ENCODE data around the gene PERM1.
"Not testable (repeated sequence)": the region's sequence is repeated elsewhere in the genome, so short reads cannot be mapped to it uniquely, and the experiment has no call there.

Gene PERM1

DNA sequence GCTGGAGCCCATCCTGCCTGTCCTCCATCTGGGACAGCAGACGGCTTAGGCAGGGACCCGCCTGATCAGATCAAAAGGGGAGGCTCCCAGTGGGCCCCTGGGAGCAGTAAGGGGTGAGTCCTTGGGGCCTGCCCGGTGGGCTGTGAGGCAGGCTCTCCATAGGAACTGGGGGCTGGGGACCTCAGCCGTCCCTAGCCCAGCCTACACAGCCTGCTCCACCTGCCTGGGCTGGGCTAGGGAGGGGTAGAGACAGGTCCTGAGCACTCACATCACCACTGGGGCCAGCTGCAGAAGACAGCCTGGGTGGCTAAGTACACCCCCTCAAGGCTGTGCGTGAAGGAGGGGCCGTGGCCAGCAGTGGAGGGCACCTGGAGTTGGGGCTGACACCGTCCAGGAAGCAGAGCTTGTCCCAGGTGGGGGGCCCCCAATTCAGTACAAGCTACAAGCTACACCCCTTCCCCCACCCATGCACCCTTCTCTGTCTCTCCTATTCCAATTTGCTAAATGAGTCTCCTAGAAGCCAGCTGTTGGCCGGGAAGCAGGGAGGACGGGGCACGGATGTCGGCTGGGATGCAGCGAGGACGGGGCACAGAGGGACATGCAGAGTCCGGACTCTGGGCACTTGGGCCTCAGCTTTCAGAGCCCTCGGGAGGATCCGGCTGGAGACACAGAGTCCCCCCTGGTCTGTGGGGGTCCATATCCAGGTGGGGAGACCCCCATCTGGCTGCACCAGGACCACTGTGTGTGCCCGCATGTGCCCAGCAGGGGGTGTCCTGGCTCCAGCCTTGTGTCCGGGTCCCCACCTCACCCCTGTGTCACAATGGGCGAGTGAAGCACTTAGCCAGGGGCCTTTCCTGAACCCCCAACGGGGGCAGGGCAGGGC, 33.1 kb upstream of the PERM1 start:
- DNase-seq: peak; percentile 64

DNA sequence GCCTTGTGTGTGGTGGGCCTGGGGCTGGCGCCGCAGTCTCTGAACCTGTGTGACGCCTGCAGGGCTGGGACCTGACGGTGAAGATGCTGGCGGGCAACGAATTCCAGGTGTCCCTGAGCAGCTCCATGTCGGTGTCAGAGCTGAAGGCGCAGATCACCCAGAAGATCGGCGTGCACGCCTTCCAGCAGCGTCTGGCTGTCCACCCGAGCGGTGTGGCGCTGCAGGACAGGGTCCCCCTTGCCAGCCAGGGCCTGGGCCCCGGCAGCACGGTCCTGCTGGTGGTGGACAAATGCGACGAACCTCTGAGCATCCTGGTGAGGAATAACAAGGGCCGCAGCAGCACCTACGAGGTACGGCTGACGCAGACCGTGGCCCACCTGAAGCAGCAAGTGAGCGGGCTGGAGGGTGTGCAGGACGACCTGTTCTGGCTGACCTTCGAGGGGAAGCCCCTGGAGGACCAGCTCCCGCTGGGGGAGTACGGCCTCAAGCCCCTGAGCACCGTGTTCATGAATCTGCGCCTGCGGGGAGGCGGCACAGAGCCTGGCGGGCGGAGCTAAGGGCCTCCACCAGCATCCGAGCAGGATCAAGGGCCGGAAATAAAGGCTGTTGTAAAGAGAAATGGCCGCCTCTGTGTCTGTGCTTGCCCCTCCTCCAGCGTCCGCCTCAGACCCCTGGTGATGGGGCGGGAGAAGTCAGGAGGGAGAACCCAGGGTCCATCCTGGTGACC, 32.2 kb upstream of the PERM1 start:
- DNase-seq: peak; percentile 59

DNA sequence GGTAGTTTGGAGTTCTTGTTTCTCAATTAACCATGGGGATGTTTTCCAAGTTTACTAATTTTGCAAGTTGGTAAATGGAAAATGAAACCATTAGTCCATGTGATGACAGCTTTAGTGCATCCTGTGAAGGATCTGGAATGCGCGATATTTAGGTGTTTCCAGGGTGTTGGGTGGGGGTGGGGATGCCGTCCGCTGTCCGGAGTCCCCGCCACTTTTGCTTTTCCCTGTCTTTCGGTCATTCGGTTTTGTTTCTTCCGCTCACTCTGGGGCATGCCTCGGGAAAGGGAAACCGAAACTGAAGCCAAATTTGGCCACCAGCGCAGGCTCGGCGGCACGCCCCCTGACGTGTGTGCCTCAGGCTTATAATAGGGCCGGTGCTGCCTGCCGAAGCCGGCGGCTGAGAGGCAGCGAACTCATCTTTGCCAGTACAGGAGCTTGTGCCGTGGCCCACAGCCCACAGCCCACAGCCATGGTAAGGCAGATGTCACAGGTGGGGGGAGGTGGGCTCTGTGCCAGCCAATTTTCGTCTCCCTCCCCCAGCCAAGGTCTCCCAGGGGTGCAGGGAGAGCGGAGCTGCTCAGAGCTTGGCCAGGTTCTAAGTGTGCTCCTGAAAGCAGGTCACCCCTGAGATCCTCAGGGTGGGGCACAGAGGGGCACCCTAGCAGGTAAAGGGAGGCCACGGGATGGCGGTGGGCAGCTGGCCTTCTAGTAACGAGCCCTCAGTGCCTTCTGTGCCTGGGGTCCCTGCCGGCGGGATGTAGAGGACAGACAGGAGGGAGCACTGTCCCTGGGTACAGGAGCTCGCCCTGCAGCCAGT, 31.4 kb upstream of the PERM1 start, which contains the start of gene ISG15:
TSS of gene ISG15 (plus strand) at position 393 of the 817 bp plus-strand sequence. CDS start at position 470, 77 bp downstream.
- DNase-seq: peak; percentile 89

DNA sequence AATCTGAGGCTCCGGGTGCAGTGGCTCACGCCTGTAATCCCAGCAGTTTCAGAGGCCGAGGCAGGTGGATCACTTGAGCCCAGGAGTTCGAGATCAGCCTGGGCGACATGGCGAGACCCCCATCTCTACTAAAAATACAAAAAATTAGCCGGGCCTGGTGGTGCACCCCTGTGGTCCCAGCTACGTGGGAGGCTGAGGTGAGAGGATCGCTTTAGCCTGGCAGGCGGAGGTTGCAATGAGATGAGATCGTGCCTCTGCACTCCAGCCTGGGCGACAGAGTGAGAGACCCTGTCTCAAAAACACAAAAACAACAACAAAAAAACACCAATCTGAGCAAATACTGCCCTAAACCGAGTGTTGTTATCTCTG, 30.8 kb upstream of the PERM1 start:
- not testable (repeated sequence) for DNase-seq

DNA sequence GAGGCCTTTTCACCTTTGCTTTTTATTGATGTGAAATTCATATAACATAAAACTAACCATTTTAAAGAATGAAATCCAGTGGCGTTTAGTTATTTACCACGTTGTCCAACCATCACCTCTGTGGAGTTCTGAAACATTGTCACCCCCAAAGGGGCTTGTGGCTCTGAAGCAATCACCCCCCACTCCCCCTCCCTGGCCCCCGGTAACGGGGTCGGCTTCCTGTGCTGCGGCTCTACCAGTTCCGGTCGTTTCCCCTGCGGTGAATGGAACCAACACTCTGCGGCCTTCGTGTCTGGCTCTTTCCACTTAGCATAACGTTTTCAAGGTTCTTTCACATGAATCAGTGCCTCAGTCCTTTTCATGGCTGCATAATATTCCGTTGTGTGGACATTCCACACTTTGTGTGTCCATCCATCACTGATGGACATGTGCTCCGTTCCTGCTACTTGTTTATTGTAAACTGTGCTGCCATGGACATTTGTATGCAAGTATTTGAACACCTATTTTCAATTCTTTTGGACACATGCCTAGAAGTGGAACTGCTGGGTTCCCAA, 29.6 kb upstream of the PERM1 start:
- no peak for DNase-seq

DNA sequence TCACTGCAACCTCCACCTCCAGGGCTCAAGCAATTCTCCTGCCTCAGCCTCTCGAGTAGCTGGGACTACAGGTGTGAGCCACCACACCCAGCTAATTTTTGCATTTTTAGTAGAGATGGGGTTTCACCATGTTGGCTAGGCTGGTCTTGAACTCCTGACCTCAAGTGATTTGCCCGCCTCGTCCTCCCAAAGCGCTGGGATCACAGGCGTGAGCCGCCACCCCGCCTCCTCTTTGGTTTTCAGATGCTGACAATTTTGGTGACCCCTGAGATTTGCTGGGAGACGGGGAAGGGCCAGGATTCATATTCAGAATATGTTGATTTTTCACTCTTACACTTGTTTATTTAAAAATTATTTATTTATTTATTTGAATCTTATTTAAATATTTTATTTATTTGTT, 28.2 kb upstream of the PERM1 start:
- DNase-seq: not testable (repeated sequence)

DNA sequence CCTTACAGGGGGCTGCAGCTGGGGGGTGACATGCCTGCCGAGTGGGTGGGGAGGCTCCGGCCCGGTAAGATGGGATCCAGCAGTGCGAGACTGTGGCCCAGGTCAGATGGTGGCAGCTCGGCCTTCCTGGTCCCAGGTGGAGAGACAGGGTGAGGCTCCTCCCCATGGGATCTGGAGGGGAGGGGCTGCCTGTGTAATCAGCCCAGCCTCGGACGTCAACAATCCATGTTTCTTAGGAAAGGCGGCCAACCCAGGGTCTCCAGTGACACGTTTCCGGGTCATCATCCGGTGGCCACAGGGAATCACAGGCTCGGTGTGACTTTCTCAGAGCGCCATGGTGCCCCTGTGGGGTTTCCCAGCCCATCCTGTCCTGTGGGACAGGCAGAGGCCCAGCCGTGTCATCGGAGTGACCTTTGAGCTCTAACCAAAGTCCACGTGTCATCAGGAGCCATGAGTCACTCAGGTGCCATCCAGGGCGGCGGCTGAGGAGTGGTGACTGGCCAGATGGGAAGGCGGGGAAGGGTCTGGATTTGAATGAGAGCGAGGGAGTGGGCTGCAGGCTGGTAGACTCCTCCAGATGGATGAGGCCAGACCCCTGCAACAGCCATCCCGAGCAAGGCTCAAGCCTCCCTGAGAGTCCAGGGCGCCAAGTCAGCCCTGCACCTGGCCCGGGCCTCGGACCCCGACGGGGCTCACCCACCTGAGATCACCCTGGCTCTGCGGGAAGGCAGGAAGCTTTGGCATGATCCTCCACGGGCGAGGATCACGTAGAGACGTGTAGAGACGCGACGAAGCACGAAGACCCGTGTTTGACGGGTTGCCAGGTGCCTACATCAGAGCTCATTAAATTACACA, 24.6 kb upstream of the PERM1 start:
- DNase-seq: no peak

DNA sequence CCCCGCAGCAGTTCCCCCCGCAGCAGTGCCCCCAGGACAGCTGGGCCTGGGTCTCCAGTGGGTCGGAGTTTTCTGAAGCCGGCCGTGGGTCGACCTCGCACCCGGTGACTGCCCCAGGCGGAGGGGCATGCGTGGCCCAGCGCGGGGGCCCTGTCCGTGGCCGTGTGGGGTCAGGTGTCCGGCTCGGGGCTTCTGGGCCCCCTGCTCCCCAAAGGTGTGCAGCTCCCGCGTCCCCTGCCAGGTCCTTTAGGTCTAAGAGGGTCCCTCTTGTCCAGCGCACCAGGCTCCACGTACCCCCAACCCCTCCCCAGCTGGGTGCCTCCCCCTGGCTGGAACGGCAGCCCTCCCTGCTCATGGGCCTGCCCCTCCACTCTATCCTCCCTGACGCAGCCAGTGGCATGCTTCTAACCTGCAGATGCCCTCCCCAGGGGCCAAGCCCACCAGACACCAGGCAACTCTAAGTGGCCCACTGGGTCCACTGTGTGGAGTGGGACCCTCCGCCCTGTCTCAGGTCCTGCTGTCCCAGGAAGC, 23.9 kb upstream of the PERM1 start:
- no peak for DNase-seq

DNA sequence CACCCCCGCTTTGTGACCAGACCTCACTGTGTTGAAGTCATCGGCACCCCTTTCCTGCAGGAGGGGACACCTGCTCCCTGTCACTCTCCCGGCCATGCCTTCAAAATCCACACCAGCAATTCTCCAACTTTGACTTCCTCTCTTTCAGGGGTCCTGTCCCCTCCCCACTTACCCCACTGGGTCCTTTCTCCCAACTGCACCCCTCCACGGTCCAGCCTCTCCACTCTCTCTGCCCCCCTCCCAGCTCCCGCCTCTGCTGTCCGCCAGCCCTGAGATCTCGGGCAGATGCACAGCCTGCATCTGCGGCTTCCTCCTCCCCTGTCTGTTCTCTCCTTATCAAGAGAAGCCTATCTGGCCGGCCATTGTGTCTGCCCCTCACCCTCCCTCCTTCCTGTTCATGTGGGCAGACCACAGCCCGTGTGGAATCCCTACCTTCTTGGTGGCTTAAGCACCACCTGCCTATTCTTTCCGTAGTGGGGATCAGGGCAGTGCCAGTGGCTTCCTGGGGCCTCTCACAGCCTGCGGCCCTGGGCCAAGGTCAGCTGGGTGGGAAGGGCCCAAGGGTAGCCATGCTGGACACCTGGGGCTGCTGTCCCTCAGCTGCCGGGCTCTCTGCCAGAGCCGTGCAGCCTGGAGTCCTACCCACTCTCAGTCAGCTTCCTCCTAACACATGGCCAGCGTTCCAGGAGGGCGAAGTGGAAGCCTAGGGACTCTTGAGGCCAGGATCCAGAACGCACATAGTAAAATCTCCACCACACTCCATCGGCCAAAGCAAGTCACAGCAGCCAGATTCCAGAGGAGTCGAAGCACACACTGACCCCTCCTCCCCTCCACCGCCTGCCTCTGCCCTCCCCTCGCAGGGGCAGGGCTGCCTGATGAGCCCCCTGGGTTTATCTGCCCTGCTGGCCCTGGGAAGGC, 23.1 kb upstream of the PERM1 start:
- DNase-seq: no peak

DNA sequence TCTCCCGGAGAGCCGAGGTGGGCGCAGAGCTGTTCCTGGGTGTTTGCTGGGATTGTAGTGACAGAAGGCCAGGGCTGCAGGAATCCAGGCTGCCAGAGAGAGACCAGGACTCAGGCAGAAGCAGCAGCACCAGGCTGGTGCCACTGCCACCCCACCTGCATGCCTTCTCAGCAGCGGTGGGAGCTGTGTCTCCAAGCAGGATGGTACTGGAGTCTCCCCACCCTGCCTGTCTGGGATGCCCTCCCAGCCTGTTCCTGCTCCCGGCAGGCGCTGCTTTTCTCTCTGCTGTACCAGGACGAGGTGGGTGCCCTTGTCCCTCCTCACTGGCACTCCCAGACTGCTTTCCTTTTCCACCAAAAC, 22.5 kb upstream of the PERM1 start:
- no peak for DNase-seq

DNA sequence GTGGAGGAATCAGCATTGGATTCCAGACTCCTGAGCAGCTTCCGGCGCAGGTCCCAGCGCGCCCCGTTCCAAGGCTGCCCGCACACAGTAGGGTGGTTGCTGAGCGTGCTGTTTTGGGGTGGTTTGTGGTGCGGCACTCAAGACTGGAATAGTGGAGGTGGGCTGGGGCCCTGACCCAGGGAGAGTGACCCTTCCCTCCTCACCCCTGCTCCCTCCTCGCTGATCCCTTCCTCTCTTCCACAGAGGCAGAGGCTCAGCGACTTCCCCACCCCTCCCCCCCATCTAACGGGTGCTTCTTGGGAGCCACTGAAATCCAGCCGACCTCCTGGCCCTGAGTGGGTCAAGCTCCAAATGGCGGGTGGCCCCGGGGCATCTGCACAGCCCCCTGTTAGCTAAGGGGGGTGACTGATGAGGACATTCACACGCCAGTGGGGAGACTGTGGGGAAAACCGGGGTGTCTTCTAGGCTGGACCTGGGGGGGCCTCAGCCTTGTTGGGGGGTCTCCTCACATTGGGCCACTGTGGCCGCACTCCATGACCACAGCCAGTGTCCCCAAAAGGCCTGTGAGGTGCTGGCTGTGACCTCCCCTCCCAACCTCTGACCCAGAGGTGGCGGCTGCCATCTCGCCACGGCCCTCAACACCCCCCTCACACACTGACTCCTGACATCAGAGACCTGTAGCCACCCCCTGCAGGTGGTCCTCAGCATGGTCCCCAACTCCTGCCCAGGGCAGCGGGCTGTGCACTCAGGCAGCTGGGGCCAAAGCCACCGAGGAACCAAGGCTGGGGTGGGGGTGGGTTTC, 21.9 kb upstream of the PERM1 start:
- DNase-seq: no peak

DNA sequence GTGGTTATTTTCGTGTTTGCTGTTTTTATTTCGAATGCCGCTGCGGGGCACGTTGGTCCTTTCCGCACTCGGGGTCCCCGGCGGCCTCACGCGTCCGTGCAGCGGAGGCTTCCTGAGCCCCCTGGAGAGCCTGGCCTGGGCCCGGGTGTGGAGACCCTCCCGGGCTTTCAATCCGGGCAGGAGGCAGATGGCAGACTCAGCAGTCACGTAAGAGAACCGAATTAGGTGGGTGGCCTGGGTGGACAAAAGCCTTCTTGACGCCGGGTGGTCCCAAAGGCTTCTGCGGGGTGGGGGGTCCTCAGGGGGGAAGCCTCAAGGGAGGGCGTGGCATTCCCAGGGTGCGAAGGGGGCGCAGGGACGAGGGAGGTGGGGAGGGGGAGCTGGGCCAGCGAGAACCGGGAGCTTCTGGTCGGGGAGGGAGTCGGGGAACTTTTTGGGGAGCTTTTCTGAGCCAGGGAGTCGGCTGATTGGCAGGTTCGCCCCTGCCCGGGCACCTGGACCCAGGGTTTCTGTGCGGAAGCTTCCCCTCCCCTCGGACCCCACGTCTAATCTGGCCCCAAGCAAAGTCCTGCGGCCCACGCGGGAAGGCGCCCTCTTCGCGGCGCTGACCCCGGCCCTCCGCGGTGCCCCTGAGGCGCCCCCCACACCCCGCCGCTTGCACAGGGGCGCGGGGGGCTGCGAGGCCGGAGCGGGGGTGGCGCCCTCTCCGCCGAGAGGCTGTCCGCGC, 19.3 kb upstream of the PERM1 start:
- no peak for DNase-seq

DNA sequence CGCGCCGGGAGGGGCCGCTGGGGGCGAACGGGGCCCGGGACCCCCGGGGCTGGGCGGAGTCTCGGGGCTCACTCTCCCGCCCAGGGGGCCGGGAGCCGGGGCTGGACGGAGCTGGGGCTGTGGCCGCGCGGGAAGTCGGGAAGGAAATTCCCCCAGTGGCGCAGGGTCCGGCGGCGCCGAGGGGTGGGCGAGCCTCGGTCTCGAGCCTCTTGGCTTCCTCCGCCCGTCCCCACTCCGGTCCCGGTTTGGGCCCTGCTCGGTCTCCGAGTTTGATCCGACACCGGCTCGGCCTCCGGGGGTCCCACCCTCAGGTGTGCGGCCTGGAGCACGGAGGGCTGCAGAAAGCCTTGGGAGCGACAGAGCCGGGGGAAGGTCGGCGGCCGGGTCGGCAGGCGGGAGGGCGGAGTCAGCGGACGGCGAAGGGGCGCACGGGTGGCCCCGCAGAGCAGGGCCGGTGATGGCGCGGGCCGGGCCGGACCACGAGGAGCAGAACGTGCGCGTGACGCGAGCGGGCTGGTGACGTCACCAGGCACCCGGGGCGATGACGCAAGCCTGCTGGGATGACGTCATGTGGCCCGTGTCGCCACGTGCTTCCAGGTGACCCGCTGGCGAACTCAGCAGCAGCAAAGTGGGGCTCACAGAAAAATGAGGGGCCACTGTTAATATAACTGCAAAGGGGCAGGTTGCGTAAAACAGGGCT, 18.6 kb upstream of the PERM1 start:
- peak; percentile 90 for DNase-seq

DNA sequence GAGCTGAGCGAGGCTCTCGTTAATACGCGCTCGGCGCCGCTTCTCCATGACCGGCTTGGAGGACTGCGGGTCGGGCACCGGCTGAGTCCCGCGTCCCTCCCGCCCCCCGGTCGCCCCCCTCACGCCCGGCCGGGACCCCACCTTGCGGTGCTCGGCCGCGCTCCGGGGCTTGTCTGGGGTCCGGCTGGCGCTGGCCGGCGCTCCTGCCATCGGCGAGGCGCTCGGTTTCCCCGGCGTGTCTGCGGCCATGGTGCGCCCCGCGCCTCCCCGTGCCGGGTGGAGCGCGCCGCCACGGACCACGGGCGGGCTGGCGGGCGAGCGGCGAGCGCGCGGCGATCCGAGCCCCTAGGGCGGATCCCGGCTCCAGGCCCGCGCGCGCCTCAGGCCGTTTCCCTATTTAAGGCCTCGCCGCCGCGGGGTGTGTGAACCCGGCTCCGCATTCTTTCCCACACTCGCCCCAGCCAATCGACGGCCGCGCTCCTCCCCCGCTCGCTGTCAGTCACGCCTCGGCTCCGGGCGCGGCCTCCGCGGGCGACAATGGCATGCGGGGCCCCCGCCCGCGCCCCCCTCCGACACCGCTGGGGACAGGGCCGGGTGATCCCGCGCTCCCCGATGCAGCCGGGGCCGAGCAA, 17.9 kb upstream of the PERM1 start, which contains the start of gene HES4:
TSS of gene HES4 (minus strand) at position 373 of the 632 bp plus-strand sequence. CDS start at position 249, 124 bp downstream.
- no peak for DNase-seq

DNA sequence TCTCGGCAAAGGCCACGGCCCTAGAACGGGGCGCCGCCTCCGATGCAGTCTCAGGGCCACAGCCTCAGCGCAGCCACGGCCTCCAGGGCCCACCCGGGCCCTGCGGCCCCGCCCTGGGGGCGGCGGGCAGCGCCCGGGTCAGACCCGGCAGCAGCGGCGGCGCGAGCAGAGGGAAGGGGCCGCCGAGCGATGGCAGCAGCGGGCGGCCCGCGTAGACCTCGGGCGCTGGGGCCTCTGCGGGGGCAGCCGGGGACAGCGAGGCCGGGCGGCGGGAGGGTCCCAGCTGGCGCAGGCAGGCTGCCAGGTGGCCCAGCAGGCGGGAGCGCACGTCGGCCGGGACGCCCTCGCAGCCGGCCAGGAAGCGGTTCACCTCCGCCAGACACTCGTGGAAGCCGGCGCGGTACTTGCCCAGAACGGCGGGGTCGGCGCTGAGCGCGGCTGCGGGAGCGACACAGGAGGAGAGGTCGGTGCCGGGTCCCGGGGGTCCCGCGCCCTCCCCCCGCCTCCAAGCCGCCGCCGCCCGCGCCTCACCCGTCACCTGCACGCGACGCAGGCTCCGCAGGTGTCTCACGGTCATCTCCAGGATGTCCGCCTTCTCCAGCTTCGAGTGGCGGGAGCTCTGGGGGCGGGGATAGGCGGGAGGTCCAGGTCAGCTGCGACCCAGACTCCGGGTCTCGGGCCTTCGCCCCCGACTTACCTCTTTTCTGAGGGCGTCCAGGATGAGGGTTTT, 17.3 kb upstream of the PERM1 start:
- no peak for DNase-seq

DNA sequence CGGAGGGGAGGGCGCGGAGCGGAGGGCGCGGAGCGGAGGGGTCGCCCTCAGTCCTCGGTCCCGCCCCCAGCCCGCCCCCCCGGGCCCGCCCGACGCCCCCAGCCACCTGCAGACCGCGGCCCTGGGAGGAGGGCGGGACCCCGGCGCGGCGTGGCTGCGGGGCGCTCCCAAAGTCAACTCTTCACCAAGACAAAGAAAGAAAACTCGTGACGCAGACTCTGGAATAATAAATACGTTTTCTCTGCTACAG, 16.8 kb upstream of the PERM1 start:
- no peak for DNase-seq

DNA sequence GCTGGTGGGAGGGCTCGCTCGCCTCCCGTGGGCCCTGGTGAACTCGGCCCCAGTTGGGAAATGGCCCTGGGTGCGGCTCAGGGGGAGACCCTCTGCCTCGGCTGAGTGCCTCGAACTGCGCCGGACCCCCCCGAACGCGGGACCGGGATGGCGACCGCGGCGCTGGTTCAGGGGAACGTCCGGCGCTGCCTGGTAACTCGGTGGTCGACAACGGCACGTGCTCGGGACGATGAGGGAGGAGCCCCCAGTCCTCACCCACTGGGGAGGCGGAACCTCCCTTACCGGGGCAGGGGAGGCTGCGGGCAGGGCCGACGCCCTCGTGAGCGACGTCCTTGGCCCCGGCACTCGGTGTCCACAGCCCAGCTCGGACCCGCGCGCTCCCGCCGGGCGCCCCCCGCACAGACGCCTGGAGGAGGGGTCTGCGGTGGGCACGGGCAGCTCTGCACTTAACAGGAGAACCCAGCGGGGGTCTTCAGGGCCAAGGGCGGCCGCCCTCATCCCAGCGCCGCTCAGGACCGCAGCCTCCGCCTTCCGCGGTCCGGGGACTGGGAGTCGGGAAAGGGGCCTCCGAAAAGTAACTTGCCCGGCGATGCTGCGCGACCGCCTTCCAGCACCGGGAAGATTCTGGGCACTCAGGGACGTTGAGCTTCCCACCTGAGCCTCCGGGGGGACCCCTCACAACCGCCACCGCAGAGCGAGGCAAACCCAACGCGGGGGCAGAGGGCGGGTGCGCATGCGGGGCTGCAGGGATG, 16.3 kb upstream of the PERM1 start:
- no peak for DNase-seq
